GM19239 (cell line): ENCODE measurements around the gene BCO2.
"Not testable (repeated sequence)": the region's sequence is repeated elsewhere in the genome, so short reads cannot be mapped to it uniquely, and the experiment has no call there.

Source experiments
- DNase-seq: peaks from one replicate; pipeline ENCODE4 v3.0.0; 2011; ENCODE audit warnings: low spot score; ENCODE audit not compliant: insufficient read length
- FAIRE-seq: peaks from 2 replicates; lab custom pipeline; 2011; peaks lifted over from hg19 to GRCh38; lab: Jason Lieb, UNC

BCO2 gene, protein sequence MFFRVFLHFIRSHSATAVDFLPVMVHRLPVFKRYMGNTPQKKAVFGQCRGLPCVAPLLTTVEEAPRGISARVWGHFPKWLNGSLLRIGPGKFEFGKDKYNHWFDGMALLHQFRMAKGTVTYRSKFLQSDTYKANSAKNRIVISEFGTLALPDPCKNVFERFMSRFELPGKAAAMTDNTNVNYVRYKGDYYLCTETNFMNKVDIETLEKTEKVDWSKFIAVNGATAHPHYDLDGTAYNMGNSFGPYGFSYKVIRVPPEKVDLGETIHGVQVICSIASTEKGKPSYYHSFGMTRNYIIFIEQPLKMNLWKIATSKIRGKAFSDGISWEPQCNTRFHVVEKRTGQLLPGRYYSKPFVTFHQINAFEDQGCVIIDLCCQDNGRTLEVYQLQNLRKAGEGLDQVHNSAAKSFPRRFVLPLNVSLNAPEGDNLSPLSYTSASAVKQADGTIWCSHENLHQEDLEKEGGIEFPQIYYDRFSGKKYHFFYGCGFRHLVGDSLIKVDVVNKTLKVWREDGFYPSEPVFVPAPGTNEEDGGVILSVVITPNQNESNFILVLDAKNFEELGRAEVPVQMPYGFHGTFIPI

GRCh38 chr11:112174789-112175598 is at the start of gene BCO2:
TSS of gene BCO2 (plus strand) at chr11:112175512. CDS start at chr11:112175602, 90 bp downstream.
- DNase-seq (no peak), FAIRE-seq (peak; percentile 55)

GRCh38 chr11:112127056-112127455 is 48.3 kb upstream of the BCO2 start:
- no peak for FAIRE-seq

DNA sequence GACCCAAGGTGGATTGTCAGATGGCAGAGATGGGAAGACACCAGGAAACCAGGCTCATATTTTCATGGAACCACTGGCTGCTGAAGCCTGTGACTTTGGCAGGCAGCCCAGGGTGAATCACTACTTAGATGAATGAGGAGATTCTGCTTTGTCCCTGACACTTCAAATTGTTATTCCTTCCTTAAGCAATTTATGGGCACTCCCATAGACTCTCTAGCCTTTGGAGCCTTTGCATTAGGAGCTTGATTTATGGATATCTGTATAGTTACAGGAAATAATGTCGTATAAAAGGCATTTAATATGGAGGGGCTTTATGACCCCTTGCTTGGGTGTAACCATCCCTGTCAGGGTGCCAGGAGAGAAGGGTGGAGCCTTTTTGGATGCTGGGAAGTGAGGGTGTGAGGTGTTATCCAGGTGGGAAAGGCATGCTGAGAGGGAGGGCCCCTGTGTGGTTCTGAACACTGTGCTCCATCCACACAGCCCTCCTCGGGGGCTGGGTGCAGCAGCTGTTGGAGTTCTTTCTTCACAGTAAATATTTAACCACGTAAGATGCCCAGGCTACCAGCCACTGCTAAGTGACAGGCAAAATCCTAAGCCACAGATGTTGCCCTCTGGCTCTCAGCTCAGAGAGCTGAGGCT is 46.7 kb upstream of the BCO2 start:
- DNase-seq: no peak
- no peak for FAIRE-seq

More at GRCh38 chr11:112127056-112127455, 48.3 kb upstream of the BCO2 start:
- no peak for DNase-seq

DNA sequence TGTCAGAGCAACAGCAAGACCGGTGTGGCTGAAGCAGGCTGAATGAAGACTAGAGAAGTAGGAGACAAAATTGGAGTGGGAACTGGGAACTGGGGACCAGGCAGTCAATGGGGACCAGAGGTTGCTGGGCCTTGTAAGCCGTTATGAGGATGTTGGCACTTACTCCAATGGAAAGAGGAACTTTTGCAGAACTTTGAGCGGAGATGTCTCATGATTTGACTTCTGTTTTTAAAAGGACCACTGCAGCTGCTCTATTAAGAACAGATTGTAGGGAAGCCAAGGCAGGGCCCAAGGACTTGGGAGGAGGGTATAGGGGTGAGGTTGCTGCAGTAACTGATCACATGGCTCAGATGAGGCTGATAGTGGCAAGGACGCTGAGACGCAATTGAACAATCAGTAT is 45.7 kb upstream of the BCO2 start:
- DNase-seq (no peak), FAIRE-seq (no peak)

DNA sequence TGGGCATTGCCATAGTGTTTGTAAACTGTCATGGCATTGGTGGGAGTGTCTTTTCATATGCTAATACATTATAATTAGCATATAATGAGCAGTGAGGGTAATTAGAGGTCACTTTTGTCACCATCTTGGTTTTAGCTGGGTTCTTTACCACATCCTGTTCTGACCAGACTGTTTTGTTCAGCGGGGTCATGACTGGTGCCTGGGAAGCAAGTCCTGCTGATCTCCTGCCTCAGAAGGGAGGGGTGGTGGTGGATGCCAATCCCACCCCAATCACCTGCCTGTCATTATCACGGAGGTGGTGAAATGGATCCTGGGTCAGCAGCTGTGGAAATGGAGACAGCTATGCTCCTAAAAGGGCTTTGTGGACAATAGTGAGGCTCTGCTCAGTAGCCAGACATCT is 42.6 kb upstream of the BCO2 start:
- FAIRE-seq (no peak), DNase-seq (no peak)

DNA sequence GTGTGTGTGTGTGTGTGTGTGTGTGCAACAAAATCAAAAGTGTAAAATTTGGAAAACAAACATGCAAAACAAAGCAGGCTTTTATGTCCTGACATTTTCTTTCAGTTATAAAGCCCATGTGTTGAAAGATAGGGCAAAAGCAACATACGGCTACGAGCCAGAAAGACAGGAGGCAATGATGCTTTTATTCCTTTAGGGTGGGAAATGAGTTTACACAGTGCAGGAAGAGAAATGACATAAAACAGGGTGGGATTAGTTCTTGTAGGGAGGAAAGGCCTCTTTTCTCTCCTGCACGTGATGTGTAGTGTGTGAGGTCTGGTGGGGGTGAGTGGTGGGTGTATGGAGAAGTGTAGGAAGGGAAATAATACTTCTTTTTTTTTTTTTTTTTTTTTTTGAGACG is 40.8 kb upstream of the BCO2 start:
- DNase-seq: no peak
- FAIRE-seq: no peak

DNA sequence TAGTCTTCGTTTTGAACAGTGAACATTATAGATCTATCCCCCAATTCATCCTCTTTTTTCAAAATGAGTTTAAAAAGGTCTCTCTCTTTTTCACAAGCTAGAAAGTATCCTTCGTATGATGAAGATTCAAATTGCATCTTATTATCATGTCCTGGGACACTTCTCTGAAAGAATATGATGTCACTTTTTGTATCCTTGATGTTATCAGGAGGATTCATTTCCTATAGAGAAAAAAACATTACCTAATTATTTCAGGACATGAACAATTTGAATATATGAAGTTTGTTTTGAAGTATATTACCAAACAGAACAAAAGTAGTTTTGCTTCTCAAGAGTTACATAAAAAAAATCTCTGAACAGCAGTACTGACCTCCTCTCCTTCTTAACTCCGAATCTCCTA is 31.7 kb upstream of the BCO2 start:
- FAIRE-seq (no peak), DNase-seq (no peak)

DNA sequence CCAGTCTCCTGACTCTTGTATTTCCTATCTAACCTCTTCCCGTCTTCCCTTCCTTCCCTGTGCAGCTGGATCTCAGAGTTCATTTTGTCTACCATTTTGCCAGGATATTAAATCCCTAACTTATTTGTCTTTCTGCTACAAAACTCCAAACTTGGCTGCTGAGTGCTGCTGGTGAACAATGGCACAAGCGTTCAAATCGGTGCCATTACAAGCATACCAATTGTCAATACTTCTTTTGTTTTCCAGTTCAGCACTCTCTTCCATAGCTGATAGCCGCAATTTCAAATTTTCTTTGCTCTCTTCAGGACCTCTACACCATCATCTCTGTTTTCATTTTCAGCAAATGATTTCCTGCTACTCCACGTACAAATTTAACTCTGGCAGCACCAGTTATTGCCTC is 24.8 kb upstream of the BCO2 start:
- DNase-seq (no peak), FAIRE-seq (no peak)

GRCh38 chr11:112156153-112156955 is 19.0 kb upstream of the BCO2 start:
- FAIRE-seq (no peak), DNase-seq (no peak)

GRCh38 chr11:112156956-112157766 is 18.2 kb upstream of the BCO2 start:
- FAIRE-seq (peak; percentile 23), DNase-seq (no peak)

- DNase-seq: no peak
- no peak for FAIRE-seq
Observed at GRCh38 chr11:112159098-112160065, 15.9 kb upstream of the BCO2 start.

DNA sequence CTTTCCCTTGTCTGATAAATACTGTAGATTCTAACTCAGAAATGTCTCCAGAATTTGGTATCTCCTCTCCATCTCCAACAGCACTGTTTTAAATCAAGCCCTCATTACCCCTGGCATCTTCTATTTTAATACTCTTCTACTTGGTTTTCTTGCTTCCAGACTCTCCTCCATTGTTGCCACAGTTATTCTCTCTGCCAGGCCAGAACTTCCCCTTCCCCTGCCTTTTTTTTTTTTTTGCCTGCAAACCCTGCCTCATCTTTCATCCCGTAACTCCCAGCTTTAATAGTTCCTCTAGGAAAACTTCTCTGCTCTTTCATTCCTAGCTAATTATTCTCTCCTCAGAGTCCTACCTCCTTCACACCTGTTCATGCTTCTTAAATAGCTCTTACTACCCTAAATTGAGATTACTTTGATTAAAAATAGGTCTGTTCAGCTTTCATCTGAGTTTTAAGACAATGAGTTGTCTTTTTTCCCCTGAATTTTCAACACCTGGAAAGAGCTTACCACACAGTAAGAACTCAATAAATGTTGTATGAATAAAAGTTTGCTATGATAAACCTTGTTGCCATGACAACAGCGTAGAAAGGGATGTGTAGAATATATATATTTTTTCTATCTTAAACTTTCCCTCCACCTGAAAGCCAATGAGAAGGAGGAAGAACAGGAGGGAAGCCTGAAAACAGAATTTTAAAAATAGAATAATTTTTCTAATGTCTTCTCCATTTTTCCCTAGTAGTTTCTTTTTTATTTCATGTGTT is 15.0 kb upstream of the BCO2 start:
- FAIRE-seq: no peak
- no peak for DNase-seq

DNA sequence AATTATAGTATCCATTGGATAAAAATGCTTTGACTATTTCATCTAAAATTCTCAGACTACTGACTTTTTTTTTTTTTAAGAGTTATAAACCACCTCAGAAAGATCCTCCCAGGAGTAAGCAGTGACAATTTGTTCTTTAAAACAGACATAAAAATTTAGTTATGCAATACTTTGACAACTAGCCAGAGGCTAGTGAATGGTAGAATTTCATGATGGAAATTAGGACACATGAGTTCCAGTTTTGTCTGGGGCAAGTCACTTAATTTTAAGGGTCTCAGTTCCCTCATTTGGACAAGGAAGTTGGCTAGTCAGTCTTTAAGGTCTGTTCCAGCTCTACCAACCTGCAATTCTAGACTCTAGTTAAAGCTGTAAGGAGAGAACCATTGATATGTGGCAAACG is 14.3 kb upstream of the BCO2 start:
- FAIRE-seq (no peak), DNase-seq (no peak)

- not testable (repeated sequence) for DNase-seq, FAIRE-seq
Observed at GRCh38 chr11:112162200-112162599, 13.1 kb upstream of the BCO2 start.

DNA sequence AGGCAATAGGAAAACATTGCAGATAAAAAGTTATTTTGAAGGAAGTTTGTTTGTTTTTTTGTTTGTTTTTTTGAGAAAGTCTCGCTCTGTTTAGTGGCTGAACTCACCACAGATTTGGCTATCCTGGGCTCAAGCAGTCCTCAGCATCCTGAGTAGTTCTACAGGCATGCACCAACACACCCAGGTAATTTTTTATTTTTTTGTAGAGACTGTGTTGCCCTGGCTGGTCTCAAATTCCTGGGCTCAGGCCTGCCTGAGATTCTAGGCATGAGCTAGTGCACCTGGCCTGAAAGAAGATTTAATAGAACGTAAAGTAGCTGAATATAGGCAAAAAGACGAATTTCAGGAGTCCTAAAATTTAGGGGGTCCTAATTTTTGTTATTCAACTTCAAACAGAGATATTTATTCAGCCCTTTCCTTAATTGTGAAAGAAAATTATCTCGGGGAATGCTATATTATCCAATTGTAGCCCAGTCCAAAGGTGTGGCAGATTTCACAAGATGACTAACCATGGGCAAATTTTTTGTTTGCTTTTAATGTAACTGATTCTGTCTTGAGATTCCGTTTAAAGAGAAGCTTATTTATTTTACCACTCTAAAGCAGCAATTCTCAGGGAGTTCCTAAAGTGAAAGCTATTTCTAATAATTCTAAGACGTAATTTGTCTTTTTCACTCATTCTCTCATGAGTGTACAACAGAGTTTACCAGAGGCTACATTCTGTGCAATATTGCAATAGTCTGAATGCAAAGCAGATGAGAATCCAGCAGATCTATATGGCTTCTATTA is 12.4 kb upstream of the BCO2 start:
- DNase-seq (no peak), FAIRE-seq (no peak)
